ENCODE results near the gene MRGPRD. TPM values are rescaled to one million over a fixed set of nuclear protein-coding genes. Genes with fewer than 3 reads are reported as not detected.

Gene MRGPRD
- total and polyA plus RNA-seq, 2 experiments from 2014 or later, result not detected

DNA sequence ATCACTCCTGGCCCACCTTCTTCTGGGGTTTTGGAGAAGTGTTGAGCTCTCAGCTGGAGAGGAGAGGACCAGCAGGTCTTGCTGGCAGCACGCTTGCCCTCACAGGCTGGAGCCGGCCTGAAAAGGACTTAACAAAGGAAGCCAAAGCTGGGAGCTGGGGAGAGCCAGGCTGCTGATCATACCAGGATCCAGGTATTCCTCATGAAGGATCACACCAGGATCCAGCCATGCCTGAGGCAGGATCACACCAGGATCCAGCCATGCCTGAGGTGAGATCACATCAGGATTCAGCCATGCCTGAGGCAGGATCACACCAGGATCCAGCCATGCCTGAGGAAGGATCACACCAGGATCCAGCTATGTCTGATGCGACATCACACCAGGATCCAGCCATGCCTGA, 17.0 kb downstream of the MRGPRD start:
- no peak overlapping the region for H3K27ac ChIP-seq (ENCODE audit: low read depth)
- ATAC-seq (no peak), DNase-seq (ENCODE audit: low spot score) (no peak)
- Mint-ChIP-seq H3K9me3 (no peaks in the 10 kb centered on the region; the same call in 2 of the 3 replicates), H3K4me1 (peaks cover 5% of the 10 kb centered on the region; the same call in 2 of the 3 replicates), H3K36me3 (ENCODE audit: low read depth) (no peaks in the 10 kb centered on the region), H3K27ac (no peak overlapping the region), H3K4me3 (no peak overlapping the region), H3K27me3 (ENCODE audit: insufficient read depth, low read depth, poor library complexity) (peaks cover 10% of the 10 kb centered on the region)
- no peaks in the 10 kb centered on the region for H3K79me2 ChIP-seq (replicated peaks; ENCODE audit: insufficient read depth)
- no peak overlapping the region for H2AFZ ChIP-seq
- H3K27me3 ChIP-seq (ENCODE audit: insufficient read depth), result no peaks in the 10 kb centered on the region
- H3K36me3 ChIP-seq (ENCODE audit: insufficient read depth), result no peaks in the 10 kb centered on the region
- no peaks in the 10 kb centered on the region for H4K20me1 ChIP-seq (replicated peaks; ENCODE audit: insufficient read depth)
- no peak overlapping the region for H3K4me3 ChIP-seq
- no peak overlapping the region for H3K4me2 ChIP-seq
- no peaks in the 10 kb centered on the region for H3F3A ChIP-seq (replicated peaks; ENCODE audit: low read depth)
- no peaks in the 10 kb centered on the region for H3K4me1 ChIP-seq (ENCODE audit: insufficient read depth)
- TF ChIP-seq STAT1 (IDR thresholded peaks at IDR 0.05; ENCODE audit: unreplicated experiment) (no peak), EZH2phosphoT487 (IDR thresholded peaks at IDR 0.05; ENCODE audit: unreplicated experiment) (no peak), CREB1 (CRISPR knock-in tag; IDR thresholded peaks at IDR 0.05; ENCODE audit: low read depth) (no peak), ZNF114 (CRISPR knock-in tag; IDR thresholded peaks at IDR 0.05) (no peak), NANOG (IDR thresholded peaks at IDR 0.05; ENCODE audit: borderline replicate concordance) (no peak), ZNF331 (CRISPR knock-in tag; IDR thresholded peaks at IDR 0.05; ENCODE audit: low read depth) (no peak), JUNB (IDR thresholded peaks at IDR 0.05; ENCODE audit: unreplicated experiment) (no peak), EZH2 (IDR thresholded peaks at IDR 0.05; ENCODE audit: low read depth, unreplicated experiment) (no peak), POLR2AphosphoS5 (IDR thresholded peaks at IDR 0.05; ENCODE audit: low read depth) (no peak)
- TF ChIP-seq, protein P1, sequence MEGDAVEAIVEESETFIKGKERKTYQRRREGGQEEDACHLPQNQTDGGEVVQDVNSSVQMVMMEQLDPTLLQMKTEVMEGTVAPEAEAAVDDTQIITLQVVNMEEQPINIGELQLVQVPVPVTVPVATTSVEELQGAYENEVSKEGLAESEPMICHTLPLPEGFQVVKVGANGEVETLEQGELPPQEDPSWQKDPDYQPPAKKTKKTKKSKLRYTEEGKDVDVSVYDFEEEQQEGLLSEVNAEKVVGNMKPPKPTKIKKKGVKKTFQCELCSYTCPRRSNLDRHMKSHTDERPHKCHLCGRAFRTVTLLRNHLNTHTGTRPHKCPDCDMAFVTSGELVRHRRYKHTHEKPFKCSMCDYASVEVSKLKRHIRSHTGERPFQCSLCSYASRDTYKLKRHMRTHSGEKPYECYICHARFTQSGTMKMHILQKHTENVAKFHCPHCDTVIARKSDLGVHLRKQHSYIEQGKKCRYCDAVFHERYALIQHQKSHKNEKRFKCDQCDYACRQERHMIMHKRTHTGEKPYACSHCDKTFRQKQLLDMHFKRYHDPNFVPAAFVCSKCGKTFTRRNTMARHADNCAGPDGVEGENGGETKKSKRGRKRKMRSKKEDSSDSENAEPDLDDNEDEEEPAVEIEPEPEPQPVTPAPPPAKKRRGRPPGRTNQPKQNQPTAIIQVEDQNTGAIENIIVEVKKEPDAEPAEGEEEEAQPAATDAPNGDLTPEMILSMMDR (conservative IDR thresholded peaks at IDR 0.05; ENCODE audit: low read depth in 2 of 2), result no peak
- TF ChIP-seq, protein P2, sequence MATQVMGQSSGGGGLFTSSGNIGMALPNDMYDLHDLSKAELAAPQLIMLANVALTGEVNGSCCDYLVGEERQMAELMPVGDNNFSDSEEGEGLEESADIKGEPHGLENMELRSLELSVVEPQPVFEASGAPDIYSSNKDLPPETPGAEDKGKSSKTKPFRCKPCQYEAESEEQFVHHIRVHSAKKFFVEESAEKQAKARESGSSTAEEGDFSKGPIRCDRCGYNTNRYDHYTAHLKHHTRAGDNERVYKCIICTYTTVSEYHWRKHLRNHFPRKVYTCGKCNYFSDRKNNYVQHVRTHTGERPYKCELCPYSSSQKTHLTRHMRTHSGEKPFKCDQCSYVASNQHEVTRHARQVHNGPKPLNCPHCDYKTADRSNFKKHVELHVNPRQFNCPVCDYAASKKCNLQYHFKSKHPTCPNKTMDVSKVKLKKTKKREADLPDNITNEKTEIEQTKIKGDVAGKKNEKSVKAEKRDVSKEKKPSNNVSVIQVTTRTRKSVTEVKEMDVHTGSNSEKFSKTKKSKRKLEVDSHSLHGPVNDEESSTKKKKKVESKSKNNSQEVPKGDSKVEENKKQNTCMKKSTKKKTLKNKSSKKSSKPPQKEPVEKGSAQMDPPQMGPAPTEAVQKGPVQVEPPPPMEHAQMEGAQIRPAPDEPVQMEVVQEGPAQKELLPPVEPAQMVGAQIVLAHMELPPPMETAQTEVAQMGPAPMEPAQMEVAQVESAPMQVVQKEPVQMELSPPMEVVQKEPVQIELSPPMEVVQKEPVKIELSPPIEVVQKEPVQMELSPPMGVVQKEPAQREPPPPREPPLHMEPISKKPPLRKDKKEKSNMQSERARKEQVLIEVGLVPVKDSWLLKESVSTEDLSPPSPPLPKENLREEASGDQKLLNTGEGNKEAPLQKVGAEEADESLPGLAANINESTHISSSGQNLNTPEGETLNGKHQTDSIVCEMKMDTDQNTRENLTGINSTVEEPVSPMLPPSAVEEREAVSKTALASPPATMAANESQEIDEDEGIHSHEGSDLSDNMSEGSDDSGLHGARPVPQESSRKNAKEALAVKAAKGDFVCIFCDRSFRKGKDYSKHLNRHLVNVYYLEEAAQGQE (IDR thresholded peaks at IDR 0.05; ENCODE audit: unreplicated experiment), result no peak
- TF ChIP-seq, protein P3, sequence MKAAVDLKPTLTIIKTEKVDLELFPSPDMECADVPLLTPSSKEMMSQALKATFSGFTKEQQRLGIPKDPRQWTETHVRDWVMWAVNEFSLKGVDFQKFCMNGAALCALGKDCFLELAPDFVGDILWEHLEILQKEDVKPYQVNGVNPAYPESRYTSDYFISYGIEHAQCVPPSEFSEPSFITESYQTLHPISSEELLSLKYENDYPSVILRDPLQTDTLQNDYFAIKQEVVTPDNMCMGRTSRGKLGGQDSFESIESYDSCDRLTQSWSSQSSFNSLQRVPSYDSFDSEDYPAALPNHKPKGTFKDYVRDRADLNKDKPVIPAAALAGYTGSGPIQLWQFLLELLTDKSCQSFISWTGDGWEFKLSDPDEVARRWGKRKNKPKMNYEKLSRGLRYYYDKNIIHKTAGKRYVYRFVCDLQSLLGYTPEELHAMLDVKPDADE (IDR thresholded peaks at IDR 0.05), result no peak
- TF ChIP-seq, protein P4, sequence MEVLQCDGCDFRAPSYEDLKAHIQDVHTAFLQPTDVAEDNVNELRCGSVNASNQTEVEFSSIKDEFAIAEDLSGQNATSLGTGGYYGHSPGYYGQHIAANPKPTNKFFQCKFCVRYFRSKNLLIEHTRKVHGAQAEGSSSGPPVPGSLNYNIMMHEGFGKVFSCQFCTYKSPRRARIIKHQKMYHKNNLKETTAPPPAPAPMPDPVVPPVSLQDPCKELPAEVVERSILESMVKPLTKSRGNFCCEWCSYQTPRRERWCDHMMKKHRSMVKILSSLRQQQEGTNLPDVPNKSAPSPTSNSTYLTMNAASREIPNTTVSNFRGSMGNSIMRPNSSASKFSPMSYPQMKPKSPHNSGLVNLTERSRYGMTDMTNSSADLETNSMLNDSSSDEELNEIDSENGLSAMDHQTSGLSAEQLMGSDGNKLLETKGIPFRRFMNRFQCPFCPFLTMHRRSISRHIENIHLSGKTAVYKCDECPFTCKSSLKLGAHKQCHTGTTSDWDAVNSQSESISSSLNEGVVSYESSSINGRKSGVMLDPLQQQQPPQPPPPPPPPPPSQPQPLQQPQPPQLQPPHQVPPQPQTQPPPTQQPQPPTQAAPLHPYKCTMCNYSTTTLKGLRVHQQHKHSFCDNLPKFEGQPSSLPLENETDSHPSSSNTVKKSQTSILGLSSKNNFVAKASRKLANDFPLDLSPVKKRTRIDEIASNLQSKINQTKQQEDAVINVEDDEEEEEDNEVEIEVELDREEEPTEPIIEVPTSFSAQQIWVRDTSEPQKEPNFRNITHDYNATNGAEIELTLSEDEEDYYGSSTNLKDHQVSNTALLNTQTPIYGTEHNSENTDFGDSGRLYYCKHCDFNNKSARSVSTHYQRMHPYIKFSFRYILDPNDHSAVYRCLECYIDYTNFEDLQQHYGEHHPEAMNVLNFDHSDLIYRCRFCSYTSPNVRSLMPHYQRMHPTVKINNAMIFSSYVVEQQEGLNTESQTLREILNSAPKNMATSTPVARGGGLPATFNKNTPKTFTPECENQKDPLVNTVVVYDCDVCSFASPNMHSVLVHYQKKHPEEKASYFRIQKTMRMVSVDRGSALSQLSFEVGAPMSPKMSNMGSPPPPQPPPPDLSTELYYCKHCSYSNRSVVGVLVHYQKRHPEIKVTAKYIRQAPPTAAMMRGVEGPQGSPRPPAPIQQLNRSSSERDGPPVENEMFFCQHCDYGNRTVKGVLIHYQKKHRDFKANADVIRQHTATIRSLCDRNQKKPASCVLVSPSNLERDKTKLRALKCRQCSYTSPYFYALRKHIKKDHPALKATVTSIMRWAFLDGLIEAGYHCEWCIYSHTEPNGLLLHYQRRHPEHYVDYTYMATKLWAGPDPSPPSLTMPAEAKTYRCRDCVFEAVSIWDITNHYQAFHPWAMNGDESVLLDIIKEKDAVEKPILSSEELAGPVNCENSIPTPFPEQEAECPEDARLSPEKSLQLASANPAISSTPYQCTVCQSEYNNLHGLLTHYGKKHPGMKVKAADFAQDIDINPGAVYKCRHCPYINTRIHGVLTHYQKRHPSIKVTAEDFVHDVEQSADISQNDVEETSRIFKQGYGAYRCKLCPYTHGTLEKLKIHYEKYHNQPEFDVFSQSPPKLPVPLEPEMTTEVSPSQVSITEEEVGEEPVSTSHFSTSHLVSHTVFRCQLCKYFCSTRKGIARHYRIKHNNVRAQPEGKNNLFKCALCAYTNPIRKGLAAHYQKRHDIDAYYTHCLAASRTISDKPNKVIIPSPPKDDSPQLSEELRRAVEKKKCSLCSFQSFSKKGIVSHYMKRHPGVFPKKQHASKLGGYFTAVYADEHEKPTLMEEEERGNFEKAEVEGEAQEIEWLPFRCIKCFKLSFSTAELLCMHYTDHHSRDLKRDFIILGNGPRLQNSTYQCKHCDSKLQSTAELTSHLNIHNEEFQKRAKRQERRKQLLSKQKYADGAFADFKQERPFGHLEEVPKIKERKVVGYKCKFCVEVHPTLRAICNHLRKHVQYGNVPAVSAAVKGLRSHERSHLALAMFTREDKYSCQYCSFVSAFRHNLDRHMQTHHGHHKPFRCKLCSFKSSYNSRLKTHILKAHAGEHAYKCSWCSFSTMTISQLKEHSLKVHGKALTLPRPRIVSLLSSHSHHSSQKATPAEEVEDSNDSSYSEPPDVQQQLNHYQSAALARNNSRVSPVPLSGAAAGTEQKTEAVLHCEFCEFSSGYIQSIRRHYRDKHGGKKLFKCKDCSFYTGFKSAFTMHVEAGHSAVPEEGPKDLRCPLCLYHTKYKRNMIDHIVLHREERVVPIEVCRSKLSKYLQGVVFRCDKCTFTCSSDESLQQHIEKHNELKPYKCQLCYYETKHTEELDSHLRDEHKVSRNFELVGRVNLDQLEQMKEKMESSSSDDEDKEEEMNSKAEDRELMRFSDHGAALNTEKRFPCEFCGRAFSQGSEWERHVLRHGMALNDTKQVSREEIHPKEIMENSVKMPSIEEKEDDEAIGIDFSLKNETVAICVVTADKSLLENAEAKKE (CRISPR knock-in tag; IDR thresholded peaks at IDR 0.05), result no peak
- H3K9me2 ChIP-seq (ENCODE audit: insufficient read depth), result 0 out of 2 replicates have a peak, but pooled peaks cover 3% of the 10 kb centered on the region

All from GM23338 (cell line).